T-helper 1 cell (primary cell): ENCODE measurements around the gene BAHD1.

Experiments
- DNase-seq, 5 donors: peaks; one replicate each; pipeline ENCODE4 v3.0.0-alpha.2; 2012 to 2020

Gene BAHD1

GRCh38 chr15:40469776-40470390 is 29.1 kb downstream of the BAHD1 start:
- DNase-seq, result no peak

GRCh38 chr15:40470423-40471104 is 29.8 kb downstream of the BAHD1 start, which contains the start of gene CHST14:
CHST14 (plus strand) TSS chr15:40470984; CDS start chr15:40471214, 230 bp downstream.
- DNase-seq, result peak; percentile 33 to 67 (median 40)

GRCh38 chr15:40471105-40471807 is 30.5 kb downstream of the BAHD1 start:
- DNase-seq, result peak in 1 of 5 donors; percentile 33

GRCh38 chr15:40471808-40472150 is 31.0 kb downstream of the BAHD1 start:
- peak in 1 of 5 donors; percentile 25 for DNase-seq

- DNase-seq, result no peak
Measured at GRCh38 chr15:40472171-40472727, 31.5 kb downstream of the BAHD1 start.

GRCh38 chr15:40474581-40474980 is 33.8 kb downstream of the BAHD1 start:
- no peak for DNase-seq

GRCh38 chr15:40477642-40478327 is 37.0 kb downstream of the BAHD1 start:
- no peak for DNase-seq

- DNase-seq, result no peak
Measured at GRCh38 chr15:40479024-40479423, 38.3 kb downstream of the BAHD1 start.

GRCh38 chr15:40481341-40482074 is 40.8 kb downstream of the BAHD1 start:
- DNase-seq, result no peak

GRCh38 chr15:40483919-40484318 is 43.2 kb downstream of the BAHD1 start:
- DNase-seq, result no peak

- no peak for DNase-seq
Measured at GRCh38 chr15:40486066-40486770, 45.5 kb downstream of the BAHD1 start.

- no peak for DNase-seq
Measured at GRCh38 chr15:40487816-40488682, 47.3 kb downstream of the BAHD1 start.

GRCh38 chr15:40489274-40490175 is 48.8 kb downstream of the BAHD1 start:
- DNase-seq, result no peak

GRCh38 chr15:40493089-40493840 is 52.5 kb downstream of the BAHD1 start:
- DNase-seq, result peak in 3 of 5 donors; percentile 13 to 80 (median 20)

GRCh38 chr15:40495516-40495915 is 54.8 kb downstream of the BAHD1 start:
- DNase-seq, result no peak

GRCh38 chr15:40498418-40498817 is 57.7 kb downstream of the BAHD1 start:
- no peak for DNase-seq

GRCh38 chr15:40498891-40499290 is 58.1 kb downstream of the BAHD1 start:
- no peak for DNase-seq

GRCh38 chr15:40499931-40500330 is 59.2 kb downstream of the BAHD1 start:
- DNase-seq, result no peak
